Fibroblast of the aortic adventitia (primary cell): ENCODE measurements around the gene PRSS38. TPM values are rescaled to one million over a fixed set of nuclear protein-coding genes. Genes with fewer than 3 reads are reported as not detected.

Source experiments
- DNase-seq: peaks from one replicate; pipeline ENCODE4 v3.0.0-alpha.2; 2010; ENCODE audit warnings: low read depth
- H3K4me3 ChIP-seq: 2 replicates; pipeline ENCODE4 v1.5.1; 2011; ENCODE audit warnings: low read depth, mild to moderate bottlenecking, control low read depth, low read length, moderate library complexity
- CTCF ChIP-seq: IDR thresholded peaks from 2 replicates; pipeline ENCODE4 v1.5.1; 2011; ENCODE audit warnings: mild to moderate bottlenecking, low read length, control low read depth, inconsistent platforms; ENCODE audit not compliant: insufficient read depth
- total RNA-seq: library from RNA; depleted of rRNA; stranded (reverse); fragments of >200 nt; gene quantifications from 2 replicates; pipeline ENCODE4 v1.2.3, GENCODE V29; 2012; ENCODE audit warnings: low replicate concordance

PRSS38 gene
- total RNA-seq, 1 donor = not detected

- TF ChIP-seq CTCF = no peak
- H3K4me3 ChIP-seq = no peak overlapping the region
- peak; percentile 71 for DNase-seq
Observed at GRCh38 chr1:227778401-227778947, 37.0 kb upstream of the PRSS38 start.

DNA sequence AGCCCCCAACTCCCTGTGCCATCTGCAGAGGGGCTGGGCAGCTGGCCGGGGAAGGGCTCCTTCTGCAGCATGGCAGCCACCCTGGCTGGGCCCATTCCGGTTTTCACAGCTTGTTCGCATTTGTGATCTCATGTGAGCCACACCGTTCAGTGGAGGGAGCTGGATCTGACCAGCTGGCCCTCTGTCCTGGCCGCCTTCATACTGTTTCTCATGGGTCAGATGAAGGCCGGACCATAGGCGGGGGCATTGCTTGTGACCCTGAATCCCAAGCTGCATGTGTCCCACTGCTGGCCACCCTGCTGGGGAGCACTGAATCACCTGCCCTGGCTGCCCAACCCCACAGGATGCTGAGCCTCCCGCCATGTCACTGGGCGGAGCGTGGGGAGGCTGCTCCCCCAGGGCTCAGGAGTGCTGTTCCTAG, 36.4 kb upstream of the PRSS38 start:
- TF ChIP-seq CTCF = no peak
- no peak overlapping the region for H3K4me3 ChIP-seq
- no peak for DNase-seq

- TF ChIP-seq CTCF = no peak
- H3K4me3 ChIP-seq = no peak overlapping the region
- DNase-seq = no peak
Observed at GRCh38 chr1:227779685-227780084, 35.8 kb upstream of the PRSS38 start.

DNA sequence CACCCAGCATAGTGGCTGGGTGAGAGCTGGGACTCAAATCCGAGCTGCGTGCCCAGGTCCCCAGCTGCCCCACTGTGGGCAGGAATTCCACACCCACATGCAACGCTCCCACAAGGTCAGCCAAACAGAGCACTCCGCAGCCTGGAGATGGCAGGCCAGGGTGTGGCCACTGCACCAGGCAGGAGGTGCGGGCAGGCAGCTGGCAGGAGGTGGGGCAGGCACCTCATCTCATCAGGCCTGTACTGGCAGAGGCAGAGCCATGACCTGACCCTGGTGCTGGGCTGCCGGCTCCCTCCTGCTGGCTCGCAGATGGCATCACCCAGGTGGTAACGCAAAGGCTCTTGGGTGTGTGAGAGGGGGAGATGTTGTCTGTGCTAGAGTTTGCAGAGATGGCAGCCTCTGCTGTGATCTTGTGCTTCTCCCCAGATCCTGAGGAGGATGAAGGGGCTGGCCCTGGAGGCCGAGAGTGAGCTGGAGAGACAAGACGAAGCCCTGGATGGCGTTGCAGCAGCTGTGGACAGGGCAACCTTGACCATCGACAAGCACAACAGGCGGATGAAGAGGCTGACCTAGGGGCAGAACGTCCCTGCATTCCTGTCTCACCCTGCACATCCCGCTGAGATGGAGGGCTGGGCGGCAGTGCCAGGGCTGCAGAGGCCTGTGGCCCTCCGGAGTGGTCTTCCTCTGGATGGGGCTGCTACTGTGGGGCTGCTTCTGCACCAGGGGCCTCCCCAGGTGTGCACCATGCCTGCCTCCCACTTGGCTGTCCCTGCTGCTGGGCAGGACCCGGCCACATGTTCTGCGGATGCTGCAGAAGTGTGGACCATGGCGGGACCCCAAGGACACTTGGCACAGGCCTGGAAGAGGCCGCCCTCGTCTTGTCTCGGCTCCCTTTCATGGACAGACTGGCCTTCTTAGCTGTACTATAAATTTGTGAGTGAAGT, 35.1 kb upstream of the PRSS38 start:
- DNase-seq = no peak
- TF ChIP-seq CTCF = no peak
- no peak overlapping the region for H3K4me3 ChIP-seq

DNA sequence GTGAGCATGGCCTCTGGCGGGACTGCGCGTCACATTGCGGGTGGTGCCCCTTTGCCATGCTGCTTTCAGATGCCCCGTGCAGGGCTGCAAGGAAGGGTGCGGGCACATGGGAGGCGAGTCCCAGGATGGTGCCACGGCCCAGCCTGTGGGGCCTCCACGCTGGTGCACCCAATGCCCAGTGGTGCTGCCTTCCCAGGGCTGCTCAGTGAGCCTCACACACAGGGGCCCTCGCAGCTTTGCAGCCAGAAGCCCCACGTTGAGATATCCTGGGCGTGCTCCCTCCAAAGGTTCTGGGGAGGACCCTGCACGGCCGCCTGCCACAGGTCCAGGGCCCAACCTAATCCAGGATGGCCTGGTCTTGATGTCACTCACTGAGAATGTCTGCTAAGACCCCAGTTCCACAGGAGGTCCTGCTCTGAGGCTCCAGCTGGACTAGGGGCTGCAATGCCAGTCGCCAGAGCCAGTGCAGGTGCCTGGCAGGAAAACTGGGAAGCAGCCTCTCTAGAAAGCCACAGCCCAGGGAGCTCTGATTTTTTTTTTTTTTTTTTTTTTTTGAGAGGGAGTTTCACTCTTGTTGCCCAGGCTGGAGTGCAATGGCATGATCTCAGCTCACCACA, 34.1 kb upstream of the PRSS38 start:
- no peak for DNase-seq
- no peak for TF ChIP-seq CTCF

DNA sequence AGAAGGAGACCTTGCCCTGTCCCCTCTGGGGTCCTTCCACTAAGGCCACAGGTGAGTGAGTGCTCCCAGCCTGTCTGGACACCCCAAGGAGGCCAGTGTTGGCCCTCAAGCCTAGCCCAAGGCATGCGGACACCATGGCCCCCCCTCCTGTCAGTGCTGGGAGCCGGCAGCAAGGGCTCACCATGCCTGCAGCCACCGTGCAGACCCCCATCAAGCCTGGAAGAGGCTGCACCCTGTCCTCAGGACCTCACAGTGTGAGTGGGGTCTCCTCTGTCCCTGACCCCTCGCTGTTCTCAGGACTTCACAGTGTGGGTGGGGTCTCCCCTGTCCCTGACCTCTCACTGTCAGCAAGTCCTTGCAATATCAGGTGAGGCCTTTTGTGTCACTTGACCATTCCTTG, 33.2 kb upstream of the PRSS38 start:
- no peak for TF ChIP-seq CTCF
- DNase-seq = no peak
- no peak overlapping the region for H3K4me3 ChIP-seq

More for the DNA sequence above, 34.1 kb upstream of the PRSS38 start:
- H3K4me3 ChIP-seq = no peak overlapping the region
